Stimulated activated CD4-positive, alpha-beta T cell treated with anti-CD3 and anti-CD28 coated beads, Interleukin-15, amount 100 ng/mL, for 48 hours (primary cell): ENCODE data around the gene TNNI2.

ENCODE experiments used
- DNase-seq, 2 donors: peaks; one replicate each; pipeline ENCODE4 v3.0.0-alpha.2; 2020; ENCODE audit warnings: low read depth in 2 of 2

The TNNI2 gene

DNA sequence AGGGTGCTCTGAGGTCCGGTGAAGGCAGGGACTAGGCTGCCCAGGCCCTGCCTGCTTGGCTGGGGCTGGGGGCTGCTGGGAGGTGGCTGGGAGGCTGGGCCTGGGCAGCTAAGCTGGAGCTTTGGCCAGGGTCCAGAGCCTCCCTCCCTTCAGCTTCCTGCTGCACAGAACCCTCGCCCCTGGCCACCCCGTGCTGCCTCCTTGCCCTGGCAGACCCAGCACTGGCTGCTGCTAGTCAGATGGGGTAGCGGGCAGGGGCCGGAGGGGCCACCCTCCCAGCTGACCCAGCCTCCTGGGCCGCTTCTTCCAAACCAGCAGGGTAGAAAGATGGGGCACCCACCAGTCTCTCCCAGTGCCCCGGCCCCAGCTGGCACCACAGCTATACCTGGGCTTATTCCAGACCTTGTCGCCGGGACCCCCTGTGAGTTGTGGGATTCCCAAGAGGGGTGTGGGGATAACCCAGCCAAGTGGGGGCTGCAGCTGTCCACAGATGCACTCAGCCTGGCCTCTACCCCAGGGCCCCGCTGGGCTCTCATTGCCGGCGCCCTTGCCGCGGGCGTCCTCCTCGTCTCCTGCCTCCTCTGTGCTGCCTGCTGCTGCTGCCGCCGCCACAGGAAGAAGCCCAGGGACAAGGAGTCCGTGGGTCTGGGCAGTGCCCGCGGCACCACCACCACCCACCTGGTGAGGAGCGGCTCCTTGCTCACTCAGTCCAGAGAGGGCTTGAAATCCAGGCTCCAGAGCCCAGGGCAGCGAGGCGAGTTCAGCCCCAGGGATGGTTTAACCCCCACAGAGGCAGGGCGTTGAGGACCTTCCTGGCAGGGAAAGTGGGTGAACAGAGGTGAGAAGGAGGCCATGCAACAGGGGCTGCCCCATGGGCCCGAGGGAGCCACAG is 3.8 kb upstream of the TNNI2 start, which contains the start of gene SYT8:
SYT8 (plus strand) TSS at position 212 of the 892 bp plus-strand sequence; CDS start at position 328, 116 bp downstream.
- no peak for DNase-seq

DNA sequence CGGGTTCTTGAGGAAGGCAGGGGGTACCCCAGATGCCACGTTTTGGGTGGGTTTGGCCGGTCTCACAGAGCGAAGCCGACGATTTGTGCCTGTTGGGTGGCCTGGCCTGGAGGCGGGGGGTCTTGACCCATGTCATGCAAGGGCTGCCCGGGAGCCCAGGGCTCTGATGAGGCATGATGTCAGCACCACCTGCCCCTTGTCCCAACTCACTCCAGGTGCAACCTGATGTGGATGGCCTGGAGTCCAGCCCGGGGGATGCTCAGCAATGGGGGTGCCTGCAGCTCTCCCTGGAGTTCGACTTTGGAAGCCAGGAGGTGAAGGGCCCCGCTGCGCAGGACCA is 3.1 kb upstream of the TNNI2 start:
- no peak for DNase-seq

GRCh38 chr11:1836011-1836945 is 2.5 kb upstream of the TNNI2 start:
- DNase-seq, result no peak

- DNase-seq, result peak; percentile 59 to 76
Observed at GRCh38 chr11:1837171-1838076, 1.4 kb upstream of the TNNI2 start.

GRCh38 chr11:1838077-1838425 is 730 bp upstream of the TNNI2 start:
- no peak for DNase-seq

DNA sequence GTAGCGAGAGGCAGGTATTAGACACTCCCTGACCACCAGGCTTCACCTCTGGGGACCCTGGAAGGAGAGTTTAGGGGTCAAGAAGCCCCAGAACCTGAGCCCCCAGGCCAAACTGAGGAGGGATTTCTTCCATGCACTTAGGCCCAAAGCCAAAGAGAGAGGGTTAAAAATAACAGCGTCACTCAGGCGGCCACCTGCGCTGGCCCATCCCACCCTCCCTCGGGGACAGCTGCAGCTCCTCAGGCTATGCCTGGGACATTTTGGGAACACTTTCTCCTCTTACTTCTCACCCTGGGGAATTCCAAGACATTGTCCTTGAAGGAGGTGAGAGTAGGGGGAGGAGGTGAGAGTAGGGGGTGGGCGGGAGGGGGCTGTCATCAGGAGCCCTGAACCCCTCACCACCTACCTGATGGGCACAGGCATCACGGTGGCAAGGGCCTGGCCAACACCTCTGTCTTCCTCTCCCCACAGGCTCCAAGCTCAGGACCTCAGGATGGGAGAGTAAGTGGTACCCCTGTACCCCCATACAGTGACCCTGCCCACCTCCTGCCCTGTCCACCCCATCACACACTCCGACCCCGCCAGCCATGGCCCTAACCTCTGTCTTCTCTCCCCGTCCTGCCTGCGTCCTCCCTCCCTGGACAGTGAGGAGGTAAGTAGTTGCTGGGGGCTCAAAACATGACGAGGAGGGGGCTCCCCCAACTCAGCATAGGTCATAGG is 583 bp downstream of the TNNI2 start:
- DNase-seq, result no peak

DNA sequence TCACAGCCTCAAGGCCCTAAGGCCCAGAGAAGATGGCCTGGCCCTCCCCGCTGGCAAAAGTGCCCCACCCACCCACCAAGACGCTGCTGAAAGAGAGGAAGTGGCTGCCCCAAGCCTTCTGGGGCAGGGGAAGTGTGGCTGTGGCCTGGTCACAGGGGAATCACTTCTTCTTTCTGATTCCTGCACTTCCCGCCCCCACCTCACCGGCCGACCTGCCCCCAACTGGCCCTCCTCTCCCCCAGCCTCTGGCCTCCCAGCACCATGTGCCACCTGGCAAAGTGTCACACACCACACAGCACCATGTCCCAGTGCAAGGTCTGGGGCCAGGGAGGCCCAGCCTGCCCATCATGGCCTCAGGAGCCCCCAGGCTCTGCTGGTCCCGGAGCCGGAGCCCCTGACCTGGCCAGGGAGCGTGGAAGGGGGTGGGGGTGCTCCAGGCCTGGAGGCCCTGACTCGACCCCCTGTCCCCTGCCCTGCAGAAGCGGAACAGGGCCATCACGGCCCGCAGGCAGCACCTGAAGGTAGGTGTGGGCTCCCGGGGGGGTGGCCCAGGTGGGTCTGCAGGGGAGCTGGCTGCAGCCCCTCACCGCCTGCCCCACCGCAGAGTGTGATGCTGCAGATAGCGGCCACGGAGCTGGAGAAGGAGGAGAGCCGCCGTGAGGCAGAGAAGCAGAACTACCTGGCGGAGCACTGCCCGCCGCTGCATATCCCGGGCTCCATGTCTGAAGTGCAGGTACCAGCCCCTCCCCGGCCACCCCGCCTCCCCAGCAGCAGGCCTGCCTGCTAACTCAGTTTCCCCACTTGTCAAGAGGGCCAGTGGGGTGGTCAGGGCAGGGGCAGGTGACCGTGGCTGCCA is 1.4 kb downstream of the TNNI2 start:
- no peak for DNase-seq

- no peak for DNase-seq
Observed at GRCh38 chr11:1840780-1841480, 2.1 kb downstream of the TNNI2 start.

DNA sequence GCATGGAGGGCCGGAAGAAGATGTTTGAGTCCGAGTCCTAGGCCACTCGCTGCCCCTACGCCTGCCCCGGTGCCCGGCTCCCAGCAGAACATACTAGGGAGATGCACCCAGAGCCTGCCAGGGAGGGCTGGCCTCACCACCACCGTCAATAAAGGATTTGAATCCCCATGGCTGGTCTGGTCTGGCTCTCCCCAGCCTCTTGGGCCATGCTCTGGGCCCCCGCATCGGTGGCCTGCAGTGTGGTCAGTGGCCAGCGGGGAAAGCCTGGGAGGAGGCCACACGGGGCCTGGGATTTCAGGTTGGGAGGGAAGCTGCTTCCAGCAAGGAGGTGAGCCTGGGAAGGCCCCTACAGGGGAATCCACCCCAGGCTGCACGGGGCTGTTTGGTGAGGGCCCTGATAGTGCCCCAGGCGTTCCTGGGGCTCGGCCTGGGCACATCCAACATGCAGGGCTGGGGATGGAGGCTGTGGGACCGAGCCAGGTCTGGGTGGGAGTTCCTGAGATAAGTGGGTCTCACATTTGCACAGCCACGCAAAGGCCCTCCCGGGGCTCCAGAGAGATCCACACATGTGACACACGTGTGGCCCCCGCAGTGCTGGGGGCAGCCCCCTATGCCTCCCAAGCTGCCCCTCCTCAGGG is 2.8 kb downstream of the TNNI2 start:
- DNase-seq, result no peak

GRCh38 chr11:1842149-1843097 is 3.6 kb downstream of the TNNI2 start:
- no peak for DNase-seq

DNA sequence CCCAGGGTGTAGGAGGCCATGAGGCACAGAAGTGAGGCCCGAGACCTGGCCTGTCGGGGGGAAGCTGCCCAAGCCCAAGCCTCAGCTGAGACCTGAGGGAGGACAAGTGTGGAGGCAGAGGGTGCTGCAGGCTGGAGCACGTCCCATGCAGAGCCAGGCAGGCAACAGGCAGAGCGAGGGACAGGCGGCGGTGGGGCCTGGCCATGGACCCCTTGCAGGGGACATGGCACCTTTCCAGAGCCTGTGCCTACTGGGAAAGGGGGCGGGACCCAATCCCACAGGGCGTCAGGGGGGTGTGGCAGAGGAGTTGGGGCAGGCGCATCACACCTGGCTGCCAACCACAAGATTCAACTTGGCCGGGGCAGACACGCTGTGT is 4.3 kb downstream of the TNNI2 start:
- DNase-seq, result no peak

- no peak for DNase-seq
Observed at GRCh38 chr11:1843796-1844195, 5.0 kb downstream of the TNNI2 start.

GRCh38 chr11:1844221-1845094 is 5.7 kb downstream of the TNNI2 start:
- no peak for DNase-seq

DNA sequence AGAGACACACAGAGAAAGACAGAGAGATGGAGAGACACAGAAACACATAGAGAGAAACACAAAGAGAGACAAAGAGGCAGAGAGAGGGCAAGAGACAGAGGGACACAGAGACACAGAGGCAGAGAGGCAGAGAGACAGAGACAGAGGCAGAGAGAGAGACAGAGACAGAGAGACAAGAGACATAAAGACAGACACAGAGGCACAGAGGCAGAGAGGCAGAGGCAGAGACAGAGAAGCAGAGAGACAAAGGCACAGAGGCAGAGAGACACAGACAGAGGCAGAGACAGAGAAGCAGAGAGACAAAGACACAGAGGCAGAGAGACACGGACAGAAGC is 6.3 kb downstream of the TNNI2 start:
- DNase-seq, result no peak

DNA sequence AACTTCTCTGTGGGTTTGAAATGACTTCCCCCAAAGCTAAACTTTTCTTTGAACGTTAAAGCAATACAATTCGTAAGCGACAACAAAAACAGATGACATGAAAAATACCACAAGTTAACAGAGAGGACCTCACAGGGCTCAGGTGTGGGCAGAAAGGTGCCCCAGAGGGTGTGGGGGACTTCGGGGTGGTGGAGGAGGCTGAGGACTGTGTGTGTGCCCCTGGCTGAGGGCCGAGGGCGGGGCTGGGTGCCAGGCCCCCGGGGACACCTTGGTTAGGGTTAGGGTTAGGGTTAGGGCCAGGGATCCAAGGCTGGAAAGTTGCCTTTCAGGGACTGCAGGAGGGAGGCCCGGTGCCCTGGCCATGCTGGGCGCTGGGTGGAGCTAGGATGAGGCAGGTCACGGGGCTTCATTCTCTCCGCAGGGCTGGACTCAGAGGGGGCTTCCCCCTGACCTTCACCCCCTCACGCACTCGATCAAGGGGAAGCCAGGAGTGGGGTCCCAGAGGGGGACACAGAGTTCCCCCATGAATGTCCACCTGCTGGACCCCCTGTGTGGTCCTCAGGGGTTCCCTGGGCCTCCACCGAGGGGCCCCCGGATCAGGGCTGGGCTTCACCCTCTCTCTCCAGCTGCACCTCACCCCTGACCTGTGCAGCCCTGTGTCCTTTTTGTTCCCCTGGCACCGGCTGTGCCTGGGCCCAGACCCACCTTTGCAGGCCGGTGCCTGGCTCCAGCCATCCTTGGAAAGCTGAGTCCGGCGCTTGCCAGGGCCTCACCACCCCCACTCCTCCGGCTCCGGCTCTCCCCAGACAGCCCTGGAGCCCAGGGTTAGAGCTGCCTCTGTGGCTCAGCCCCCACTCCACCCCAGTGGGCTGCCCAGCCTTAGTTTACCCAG is 7.0 kb downstream of the TNNI2 start:
- no peak for DNase-seq

DNA sequence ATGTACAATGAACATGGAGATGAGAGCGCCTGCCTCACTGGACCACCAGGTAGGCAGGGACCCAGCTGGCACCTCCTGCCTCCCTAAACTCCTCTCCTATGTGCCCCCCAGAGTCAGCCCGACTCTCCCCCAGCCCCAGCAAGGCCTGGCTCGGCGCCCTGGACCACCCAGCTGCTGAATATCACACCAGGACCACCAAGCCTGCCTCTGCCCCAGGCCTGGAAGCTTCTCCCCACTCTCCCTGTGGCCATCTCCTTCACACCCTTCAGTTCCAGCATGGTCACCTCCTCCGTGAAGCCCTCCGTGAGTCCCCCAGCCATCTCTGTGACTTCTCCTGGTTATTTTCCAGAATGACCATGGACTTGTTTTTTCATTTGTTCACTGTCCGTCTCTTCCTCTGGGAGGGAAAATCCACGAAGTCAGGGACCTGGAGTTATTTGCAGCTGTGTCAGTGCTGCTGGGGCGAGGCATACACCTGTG is 7.7 kb downstream of the TNNI2 start:
- DNase-seq, result no peak
